HG03354 (cell line): ENCODE results near the gene EIF3CL.
"Not testable (repeated sequence)": the region's sequence is repeated elsewhere in the genome, so short reads cannot be mapped to it uniquely, and the experiment has no call there.

Source experiments
- ATAC-seq: cut with Tn5 transposase; IDR thresholded peaks from one replicate; pipeline ENCODE4 v1.9.1; 2021; ENCODE audit warnings: mild to moderate bottlenecking; ENCODE audit not compliant: unreplicated experiment, poor library complexity, severe bottlenecking

The EIF3CL gene, protein sequence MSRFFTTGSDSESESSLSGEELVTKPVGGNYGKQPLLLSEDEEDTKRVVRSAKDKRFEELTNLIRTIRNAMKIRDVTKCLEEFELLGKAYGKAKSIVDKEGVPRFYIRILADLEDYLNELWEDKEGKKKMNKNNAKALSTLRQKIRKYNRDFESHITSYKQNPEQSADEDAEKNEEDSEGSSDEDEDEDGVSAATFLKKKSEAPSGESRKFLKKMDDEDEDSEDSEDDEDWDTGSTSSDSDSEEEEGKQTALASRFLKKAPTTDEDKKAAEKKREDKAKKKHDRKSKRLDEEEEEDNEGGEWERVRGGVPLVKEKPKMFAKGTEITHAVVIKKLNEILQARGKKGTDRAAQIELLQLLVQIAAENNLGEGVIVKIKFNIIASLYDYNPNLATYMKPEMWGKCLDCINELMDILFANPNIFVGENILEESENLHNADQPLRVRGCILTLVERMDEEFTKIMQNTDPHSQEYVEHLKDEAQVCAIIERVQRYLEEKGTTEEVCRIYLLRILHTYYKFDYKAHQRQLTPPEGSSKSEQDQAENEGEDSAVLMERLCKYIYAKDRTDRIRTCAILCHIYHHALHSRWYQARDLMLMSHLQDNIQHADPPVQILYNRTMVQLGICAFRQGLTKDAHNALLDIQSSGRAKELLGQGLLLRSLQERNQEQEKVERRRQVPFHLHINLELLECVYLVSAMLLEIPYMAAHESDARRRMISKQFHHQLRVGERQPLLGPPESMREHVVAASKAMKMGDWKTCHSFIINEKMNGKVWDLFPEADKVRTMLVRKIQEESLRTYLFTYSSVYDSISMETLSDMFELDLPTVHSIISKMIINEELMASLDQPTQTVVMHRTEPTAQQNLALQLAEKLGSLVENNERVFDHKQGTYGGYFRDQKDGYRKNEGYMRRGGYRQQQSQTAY

DNA sequence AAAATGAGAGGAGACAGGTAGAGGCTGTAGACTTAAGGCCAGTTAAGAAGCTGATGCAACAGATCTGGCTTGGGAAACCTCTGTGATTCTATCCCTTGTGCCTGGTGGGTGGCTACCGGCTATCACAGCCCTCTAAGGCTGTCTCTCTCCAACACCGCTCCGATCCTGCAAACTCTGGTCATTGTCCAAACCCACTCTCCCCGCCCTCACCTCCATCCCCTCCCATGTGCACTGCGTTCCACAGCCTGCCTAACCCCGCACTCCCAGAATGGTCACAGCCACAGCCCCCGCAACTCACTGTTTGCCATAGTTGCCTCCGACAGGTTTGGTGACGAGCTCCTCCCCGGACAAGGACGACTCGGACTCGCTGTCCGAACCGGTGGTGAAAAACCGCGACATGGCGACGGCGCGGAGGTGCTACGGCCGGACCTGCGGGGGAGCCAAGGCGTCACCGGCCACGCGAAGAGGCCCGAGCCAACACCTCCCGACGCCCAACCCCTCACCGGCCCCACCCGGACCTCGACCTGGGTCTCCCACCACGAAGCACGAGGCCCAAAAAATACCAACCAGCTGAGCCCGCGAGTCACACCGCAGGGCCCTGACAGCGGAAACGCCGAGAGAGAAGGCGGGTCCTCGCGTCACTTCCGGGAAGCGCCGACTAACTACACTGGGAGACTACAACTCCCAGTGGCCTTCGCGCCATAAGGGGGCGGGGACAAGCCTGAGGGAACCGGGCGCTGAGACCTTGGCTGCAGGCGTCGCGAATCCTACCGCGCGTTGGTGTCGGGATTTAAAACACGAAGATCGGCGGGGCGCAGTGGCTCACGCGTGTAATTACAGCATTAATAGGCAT is at the start of gene EIF3CL:
EIF3CL (minus strand) TSS at position 622 of the 853 bp plus-strand sequence; CDS start at position 399, 223 bp downstream.
- ATAC-seq, result peak; percentile 99

DNA sequence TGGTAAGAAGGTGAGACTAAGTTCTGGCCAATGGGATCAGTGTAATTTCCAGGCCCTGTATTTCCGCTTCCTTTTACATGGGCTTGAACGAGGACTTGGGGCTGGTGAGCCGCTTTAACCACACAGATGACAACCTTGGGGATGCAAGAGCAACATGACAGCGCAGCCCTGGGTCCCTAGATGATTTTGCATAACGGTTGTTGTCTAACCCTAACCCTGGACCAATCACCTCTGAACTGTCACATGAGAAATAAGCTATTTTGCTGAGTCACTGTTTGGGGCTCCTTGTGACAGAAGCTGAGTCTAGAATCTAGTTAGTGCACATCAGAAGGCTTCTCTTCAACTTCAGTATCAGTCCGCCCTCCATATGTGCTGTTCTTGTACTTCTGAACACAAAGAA is 43.4 kb upstream of the EIF3CL start:
- not testable (repeated sequence) for ATAC-seq

DNA sequence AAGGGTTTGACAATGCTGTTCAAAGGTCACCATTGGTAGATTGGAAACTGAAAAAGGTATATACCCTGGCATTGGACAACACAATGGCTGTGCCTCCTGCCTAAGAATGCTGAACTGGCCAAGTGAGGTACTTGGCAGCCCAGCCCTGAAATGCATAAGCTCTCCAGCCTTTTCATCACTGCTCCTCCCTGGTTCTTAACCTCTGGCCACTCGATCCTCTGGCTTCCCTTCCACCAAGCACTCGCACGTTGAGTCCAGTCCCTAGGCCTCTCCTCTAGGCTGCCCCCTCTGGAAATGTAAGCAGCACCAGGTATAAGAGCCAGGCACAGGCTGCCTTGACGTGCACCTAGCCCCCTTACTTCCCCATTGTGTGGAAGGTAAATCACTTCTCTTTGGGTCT is 42.7 kb upstream of the EIF3CL start:
- not testable (repeated sequence) for ATAC-seq

DNA sequence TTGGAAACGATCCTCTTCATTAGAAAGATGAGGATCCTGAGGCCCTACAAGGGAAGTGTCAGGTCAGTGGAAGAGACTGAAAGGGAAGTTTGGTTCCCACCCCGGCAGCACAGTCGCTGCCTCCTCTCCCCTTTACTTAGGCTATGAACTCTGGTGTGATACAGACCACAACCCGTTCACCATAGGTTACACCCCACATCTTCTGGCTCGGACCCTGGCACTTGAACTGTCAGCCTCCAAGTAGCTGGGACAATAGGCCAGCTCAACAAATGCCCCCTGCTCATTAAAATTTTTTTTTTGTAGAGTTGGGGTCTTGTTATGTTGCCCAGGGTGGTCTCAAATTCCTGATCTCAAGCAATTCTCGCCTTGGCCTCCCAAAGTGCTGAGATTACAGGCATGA is 40.3 kb upstream of the EIF3CL start:
- ATAC-seq, result not testable (repeated sequence)

DNA sequence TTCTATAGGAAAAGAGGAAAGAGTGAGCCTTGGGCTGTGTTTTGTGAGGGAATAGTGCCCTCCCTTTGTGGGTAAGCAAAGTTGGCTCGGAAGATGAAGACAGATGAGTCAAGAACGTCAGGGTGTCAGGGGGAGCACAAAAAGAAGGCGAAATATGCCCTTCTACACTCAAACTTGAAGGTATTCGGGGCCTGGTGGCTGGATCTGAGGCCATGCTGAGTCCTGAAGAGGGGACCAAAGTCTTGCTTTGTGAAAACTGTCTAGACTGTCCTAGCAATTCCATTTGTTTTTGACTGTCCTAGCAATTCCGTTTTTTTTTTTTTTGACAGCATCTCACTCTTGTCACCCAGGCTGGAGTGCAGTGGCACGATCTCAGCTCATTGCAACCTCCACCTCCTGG is 35.3 kb upstream of the EIF3CL start:
- ATAC-seq, result not testable (repeated sequence)

DNA sequence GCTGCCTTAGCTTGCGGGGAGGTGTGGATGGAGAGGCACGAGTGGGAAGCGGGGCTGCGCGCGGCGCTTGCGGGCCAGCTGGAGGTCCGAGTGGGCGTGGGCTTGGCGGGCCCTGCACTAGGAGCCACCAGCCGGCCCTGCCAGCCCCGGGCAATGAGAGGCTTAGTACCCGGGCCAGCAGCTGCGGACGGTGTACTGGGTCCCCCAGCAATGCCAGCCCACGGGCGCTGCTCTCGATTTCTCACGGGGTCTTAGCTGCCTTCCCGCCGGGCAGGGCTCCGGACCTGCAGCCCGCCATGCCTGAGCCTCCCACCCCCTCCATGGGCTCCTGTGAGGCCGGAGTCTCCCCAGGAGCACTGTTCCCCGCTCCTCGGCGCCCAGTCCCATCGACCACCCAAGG is 31.7 kb upstream of the EIF3CL start:
- not testable (repeated sequence) for ATAC-seq

DNA sequence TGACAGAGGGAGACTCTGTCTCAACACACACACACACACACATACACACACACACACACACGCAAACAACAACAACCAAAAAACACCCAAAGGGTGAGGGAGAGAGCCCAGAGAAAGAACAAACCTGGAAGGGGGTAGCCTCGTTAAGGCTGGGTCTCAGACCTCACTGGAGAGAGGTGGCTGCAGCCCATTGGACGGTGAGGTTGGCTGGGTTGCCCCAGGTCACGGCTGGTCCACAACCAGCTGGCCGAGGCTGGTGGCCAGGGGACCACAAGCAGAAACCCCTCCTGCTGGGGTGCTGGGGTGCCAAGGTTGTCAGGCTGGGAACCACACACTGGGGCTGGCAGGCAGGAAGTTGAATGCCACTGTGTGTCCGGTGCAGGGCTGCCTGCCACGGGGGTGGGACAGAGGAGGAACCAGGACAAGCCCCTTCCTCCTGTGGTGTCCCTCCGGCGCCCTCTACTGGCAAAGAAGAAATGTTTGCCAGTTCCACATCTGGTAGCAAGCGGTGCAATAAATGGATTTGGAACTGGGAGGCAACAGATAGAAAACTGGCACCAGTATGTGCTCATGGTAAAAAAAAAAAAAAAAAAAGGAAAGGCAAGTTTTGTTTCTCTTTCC is 22.5 kb upstream of the EIF3CL start:
- ATAC-seq, result peak; percentile 68

DNA sequence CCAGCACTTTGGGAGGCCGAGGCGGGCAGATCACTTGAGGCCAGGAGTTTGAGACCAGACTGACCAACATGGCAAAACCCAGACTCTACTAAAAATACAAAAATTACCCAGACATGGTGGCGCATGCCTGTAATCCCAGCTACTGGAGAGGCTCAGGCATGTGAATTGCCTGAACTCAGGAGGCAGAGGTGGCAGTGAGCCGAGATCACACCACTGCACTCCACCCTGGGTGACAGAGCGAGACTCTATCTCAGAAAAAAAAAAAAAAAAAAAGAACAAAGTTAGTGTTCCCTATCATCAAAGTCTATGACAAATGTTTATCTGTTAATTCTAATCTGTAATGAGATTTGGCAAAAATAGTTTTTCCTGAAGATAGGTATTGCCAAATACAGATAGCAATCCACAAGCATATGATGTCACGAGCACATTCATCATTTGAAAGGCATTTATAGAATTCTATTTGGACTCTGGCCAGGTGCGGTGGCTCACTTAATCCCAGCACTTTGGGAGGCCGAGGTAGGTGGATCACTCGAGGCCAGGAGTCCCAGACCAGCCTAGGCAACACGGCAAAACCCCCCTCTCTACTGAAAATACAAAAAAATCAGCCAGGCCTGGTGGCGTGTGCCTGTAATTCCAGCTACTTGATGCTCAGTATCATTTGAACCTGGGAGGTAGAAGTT is 17.6 kb upstream of the EIF3CL start:
- ATAC-seq, result not testable (repeated sequence)

DNA sequence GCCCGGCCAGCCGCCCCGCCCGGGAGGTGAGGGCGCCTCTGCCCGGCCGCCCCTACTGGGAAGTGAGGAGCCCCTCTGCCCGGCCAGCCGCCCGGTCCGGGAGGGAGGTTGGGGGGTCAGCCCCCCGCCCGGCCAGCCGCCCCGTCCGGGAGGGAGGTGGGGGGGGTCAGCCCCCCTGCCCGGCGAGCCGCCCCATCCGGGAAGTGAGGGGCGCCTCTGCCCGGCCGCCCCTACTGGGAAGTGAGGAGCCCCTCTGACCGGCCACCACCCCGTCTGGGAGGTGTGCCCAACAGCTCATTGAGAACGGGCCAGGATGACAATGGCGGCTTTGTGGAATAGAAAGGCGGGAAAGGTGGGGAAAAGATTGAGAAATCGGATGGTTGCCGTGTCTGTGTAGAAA is 13.4 kb upstream of the EIF3CL start:
- ATAC-seq, result not testable (repeated sequence)

DNA sequence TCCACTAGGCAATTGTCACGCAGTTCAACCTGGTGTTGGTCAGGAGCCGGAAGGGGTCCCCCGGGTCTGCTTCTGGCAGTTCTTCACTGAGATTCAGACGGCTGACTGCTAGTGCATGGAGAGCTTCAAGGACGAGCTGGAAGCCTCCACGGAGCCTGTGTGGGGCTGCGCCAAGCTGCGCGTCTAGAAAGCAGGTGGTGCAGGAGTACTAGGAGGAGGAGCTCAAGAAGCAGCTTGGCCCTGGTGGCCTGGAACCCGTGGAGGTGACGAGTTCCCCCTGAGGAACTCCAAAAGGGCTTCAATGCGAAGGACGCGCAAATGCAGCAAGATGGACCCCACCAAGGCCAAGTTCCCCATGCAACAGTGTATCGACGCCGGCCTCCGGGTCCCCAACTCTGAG is 10.9 kb upstream of the EIF3CL start:
- ATAC-seq, result not testable (repeated sequence)

DNA sequence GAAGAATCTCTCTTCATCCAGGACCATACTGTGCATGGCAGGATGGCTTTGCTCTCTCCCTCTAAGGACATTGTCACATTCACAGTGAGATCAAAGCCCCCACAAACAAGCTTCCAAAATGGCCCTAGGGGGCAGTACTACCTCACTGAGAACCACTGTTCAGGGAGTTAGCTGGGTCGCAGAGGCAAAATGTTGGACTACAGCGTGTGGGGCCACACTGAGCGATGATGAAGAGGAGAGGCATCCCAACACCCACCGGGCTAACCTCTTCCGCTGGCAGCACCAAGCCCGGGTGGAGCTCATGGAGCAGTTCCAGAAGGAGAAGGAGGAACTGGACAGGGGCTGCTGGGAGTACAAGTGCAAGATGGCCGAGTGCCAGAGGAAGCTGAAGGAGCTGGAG is 9.9 kb upstream of the EIF3CL start:
- ATAC-seq, result not testable (repeated sequence)

DNA sequence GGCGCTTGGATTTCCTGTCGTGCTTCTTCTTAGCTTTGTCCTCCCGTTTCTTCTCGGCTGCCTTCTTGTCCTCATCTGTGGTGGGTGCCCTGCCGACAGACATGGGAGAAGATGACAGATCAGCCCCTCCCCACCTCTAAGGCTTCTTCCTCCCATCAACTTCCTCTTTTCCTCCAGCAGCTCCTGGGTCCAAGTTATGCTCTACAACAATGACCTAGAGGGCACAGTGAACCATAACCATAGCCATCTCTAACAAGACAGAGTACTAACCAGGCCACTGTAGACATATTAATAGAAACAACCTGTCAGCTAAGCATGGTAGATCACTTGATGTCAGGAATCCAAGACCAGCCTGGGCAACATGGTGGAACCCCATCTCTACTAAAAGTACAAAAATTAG is 11.6 kb downstream of the EIF3CL start:
- ATAC-seq, result not testable (repeated sequence)

DNA sequence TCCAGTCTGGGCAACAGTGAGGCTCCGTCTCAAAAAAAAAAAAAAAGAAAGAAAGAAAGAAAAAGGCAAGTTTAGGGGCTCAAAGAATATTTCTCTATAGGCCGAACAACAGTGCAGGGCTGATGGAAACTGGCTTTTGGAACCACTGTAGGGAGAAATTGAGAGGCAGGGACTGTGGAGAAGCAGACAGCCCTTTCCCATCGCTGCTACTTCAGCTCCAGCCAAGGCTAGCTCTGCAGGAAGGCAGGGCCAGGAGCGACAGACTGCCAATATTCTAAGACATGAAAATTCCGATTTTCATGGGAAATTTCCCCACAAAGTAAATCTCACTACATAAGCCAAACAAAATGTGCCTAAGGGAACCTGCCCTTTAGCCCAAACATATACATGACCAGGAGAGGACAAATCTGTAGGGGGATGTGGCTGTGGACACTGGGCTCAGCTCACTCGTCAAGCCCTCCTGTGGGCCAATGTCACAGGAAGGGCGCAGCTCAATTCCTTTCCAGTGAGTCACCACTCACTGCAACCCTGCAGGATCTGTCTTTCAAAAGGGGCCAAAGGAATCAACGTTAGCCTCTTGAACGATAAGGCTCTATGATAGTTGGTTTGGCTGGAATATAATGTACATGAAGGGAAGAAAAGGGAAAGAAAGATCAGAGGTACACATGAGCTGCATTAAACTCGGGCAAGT is 21.3 kb downstream of the EIF3CL start:
- ATAC-seq, result not testable (repeated sequence)

DNA sequence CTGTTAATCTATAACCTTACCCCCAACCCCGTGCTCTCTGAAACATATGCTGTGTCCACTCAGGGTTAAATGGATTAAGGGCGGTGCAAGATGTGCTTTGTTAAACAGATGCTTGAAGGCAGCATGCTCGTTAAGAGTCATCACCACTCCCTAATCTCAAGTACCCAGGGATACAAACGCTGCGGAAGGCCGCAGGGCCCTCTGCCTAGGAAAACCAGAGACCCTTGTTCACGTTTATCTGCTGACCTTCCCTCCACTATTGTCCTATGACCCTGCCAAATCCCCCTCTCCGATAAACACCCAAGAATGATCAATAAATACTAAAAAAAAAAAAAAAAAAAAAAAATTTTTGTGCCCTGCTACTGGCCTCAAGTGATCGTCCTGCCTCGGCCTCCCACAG is 25.8 kb downstream of the EIF3CL start:
- ATAC-seq, result not testable (repeated sequence)

DNA sequence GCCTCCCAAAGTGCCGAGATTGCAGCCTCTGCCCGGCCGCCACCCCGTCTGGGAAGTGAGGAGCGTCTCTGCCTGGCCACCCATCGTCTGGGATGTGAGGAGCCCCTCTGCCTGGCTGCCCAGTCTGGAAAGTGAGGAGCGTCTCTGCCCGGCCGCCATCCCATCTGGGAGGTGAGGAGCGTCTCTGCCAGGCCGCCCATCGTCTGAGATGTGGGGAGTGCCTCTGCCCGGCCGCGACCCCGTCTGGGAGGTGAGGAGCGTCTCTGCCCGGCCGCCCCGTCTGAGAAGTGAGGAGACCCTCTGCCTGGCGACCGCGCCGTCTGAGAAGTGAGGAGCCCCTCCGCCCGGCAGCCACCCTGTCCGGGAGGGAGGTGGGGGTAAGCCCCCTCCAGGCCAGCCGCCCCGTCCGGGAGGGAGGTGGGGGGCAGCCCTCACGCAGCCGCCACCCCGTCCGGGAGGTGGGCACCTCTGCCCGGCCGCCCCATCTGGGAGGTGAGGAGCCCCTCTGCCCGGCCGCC is 26.5 kb downstream of the EIF3CL start:
- ATAC-seq, result not testable (repeated sequence)

DNA sequence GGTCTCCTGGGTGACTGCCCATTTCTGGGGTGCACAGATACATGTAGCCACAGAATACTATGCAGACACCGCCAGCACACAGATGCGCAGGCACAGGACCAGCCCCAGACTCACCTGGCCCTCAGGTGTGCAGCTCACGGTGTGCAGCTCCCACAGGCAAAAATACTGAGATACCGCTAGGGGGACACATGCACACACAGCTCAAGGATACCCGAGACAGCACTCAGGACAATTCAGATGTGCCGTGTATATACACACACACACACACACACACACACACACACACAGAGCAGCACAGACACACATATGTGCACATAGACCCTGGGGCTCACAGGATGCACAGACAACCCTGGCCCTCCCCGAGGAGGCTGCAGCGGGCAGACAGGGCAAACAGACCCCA is 28.5 kb downstream of the EIF3CL start:
- ATAC-seq, result not testable (repeated sequence)

DNA sequence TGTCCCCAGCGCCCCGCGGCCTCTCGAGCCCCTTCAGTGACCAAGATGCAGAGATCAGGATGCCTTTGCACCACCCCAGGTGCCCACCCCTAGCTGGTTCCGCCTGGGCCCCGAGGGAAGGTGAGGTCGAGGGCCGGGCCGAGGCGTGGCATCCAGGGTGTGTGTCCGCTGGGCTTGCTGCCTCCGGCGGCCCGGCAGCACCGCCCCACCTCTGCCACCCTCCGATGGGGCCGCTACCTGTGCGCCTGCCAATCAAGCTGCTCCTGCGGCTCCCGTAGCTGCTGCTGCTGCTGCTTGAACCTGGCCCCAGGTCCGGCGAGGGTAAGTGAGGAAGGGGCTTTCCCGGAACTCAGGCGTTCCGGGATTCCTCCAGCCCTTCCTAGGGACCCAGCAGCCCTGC is 29.4 kb downstream of the EIF3CL start:
- not testable (repeated sequence) for ATAC-seq

DNA sequence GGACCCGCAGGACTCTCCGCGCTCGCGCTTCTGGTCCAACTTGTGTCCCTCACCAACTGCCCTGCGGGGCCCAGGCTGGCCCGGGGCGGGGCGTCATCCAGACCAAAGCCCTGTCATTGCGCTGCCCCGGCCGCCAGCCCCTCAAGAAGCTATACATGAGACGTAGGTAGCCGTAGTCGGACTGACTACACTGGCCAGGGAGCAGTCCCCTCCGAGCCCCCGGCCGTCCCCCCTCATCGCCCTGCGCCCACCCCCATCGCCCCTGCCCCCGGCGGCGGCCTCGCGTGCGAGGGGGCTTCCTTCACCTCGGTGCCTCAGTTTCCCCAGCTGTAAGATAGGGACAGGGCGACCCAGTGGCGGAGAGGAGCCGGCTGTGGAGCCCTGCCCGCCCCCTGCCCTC is 35.7 kb downstream of the EIF3CL start:
- not testable (repeated sequence) for ATAC-seq
